Liver (tissue), 3 donors: ENCODE measurements around the gene CLEC10A.
"Not testable (repeated sequence)": the region's sequence is repeated elsewhere in the genome, so short reads cannot be mapped to it uniquely, and the experiment has no call there.

Source experiments
- FOXA1 ChIP-seq: IDR thresholded peaks from 2 replicates; pipeline ENCODE4 v1.6.1; 2016; ENCODE audit warnings: antibody characterized with exemption
- FOXA2 ChIP-seq: IDR thresholded peaks from 2 replicates; pipeline ENCODE4 v1.6.1; 2016; ENCODE audit warnings: antibody characterized with exemption
- JUND ChIP-seq, 2 donors: IDR thresholded peaks; 2 replicates each; pipeline ENCODE4 v1.6.1; 2016; ENCODE audit warnings: antibody characterized with exemption in 2 of 2
- MAX ChIP-seq: IDR thresholded peaks from 2 replicates; pipeline ENCODE4 v1.6.1; 2016; ENCODE audit warnings: antibody characterized with exemption
- RAD21 ChIP-seq, 2 donors: IDR thresholded peaks; 2 replicates each; pipeline ENCODE4 v1.6.1; 2016; ENCODE audit warnings: antibody characterized with exemption in 2 of 2, mild to moderate bottlenecking in 2 of 2
- TF ChIP-seq, protein P1 (sequence below): fragments of 150-350 bp; IDR thresholded peaks from 2 replicates; pipeline ENCODE4 v1.5.1; 2017; ENCODE audit warnings: improper control_type of control experiment, low read depth, low read length; ENCODE audit not compliant: missing input control
- donor health status: healthy.
- donor health status: healthy.

DNA sequence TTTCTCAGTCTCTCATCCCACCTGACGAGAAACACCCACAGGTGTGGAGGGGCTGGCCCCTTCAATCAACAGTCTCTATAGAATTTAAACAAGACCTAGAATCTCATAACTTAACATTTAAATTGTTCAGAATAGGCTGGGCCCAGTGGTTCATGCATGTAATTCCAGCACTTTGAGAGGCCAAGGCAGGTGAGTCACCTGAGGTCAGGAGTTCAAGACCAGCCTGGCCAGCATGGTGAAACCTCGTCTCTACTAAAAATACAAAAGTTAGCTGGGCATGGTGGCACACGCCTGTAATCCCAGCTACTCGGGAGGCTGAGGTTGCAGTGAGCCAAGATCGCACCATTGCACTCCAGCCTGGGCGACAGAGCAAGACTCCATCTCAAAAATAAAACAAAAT, 9.5 kb upstream of the CLEC10A start:
- TF ChIP-seq JUND (IDR thresholded peaks at IDR 0.05); FOXA2; MAX; FOXA1; RAD21 (IDR thresholded peaks at IDR 0.05): not testable (repeated sequence)
- TF ChIP-seq, protein P1, sequence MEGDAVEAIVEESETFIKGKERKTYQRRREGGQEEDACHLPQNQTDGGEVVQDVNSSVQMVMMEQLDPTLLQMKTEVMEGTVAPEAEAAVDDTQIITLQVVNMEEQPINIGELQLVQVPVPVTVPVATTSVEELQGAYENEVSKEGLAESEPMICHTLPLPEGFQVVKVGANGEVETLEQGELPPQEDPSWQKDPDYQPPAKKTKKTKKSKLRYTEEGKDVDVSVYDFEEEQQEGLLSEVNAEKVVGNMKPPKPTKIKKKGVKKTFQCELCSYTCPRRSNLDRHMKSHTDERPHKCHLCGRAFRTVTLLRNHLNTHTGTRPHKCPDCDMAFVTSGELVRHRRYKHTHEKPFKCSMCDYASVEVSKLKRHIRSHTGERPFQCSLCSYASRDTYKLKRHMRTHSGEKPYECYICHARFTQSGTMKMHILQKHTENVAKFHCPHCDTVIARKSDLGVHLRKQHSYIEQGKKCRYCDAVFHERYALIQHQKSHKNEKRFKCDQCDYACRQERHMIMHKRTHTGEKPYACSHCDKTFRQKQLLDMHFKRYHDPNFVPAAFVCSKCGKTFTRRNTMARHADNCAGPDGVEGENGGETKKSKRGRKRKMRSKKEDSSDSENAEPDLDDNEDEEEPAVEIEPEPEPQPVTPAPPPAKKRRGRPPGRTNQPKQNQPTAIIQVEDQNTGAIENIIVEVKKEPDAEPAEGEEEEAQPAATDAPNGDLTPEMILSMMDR, result not testable (repeated sequence)
